Mammary epithelial cell (primary cell): ENCODE data around the gene UBE3D.

ENCODE experiments used
- EZH2 ChIP-seq: IDR thresholded peaks from 2 replicates; pipeline ENCODE4 v1.6.1; 2012; ENCODE audit warnings: low read length, inconsistent platforms, borderline replicate concordance
- TF ChIP-seq, protein P1 (sequence below), 2 donors: IDR thresholded peaks in 1 of 2; conservative IDR thresholded peaks in 1 of 2; 2 replicates each; pipeline ENCODE4 v1.5.1; 2011 to 2012; ENCODE audit warnings: inconsistent platforms in 2 of 2, low read length in 2 of 2, mild to moderate bottlenecking in 2 of 2, control low read depth in 1 of 2, low read depth in 1 of 2; ENCODE audit not compliant: insufficient read depth in 1 of 2; ENCODE audit errors: extremely low read depth in 1 of 2

- TF ChIP-seq, protein P1, sequence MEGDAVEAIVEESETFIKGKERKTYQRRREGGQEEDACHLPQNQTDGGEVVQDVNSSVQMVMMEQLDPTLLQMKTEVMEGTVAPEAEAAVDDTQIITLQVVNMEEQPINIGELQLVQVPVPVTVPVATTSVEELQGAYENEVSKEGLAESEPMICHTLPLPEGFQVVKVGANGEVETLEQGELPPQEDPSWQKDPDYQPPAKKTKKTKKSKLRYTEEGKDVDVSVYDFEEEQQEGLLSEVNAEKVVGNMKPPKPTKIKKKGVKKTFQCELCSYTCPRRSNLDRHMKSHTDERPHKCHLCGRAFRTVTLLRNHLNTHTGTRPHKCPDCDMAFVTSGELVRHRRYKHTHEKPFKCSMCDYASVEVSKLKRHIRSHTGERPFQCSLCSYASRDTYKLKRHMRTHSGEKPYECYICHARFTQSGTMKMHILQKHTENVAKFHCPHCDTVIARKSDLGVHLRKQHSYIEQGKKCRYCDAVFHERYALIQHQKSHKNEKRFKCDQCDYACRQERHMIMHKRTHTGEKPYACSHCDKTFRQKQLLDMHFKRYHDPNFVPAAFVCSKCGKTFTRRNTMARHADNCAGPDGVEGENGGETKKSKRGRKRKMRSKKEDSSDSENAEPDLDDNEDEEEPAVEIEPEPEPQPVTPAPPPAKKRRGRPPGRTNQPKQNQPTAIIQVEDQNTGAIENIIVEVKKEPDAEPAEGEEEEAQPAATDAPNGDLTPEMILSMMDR (conservative IDR thresholded peaks at IDR 0.05 in 1 of 2, IDR thresholded peaks at IDR 0.05 in 1 of 2; ENCODE audit: extremely low read depth in 1 of 2, insufficient read depth in 1 of 2, low read depth in 1 of 2, low read length in 2 of 2), result no peak
- TF ChIP-seq EZH2, result no peak
Observed at GRCh38 chr6:83068616-83069015, 3.0 kb upstream of the UBE3D start.
